VCaP (cell line): ENCODE measurements around the gene SH3RF1.

Source experiments
- H3K27ac ChIP-seq: fragments of 450-650 bp; 2 replicates; pipeline ENCODE4 v1.5.1; 2017
- TF ChIP-seq, protein P1 (sequence below): fragments of 450-650 bp; conservative IDR thresholded peaks from 2 replicates; pipeline ENCODE4 v1.5.1; 2017; ENCODE audit warnings: mild to moderate bottlenecking, moderate library complexity

Gene SH3RF1

DNA sequence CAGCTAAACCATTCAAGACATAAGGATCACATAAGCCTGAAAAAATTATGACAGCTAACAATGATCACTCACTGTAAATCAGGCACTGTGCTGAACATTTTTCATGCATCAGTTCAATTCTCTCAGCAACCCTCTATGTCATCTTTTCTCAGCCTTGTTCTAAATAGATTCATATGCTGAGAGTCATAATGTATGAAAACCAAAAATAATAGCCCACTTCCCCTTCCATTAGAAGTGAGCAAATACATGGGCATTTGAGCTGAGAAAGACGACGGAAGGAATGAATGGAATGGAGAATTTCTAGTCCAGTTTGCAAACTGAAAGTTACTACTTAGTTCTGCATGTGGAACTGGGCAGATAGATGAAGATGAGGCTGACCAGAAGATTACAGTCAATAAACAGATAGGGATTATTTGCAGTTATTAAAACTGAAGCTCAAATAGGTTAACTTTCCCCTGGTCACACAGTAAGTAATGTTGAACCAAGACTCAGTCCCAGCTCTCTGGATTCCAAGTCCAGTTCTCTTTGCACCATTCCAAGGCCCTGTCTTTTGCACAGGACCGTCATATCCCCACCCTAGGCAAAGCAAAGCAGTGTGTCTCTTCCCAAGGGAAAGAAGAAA lies 1.6 kb upstream of the SH3RF1 start:
- H3K27ac ChIP-seq = peak overlapping the region; percentile 99
- TF ChIP-seq, protein P1, sequence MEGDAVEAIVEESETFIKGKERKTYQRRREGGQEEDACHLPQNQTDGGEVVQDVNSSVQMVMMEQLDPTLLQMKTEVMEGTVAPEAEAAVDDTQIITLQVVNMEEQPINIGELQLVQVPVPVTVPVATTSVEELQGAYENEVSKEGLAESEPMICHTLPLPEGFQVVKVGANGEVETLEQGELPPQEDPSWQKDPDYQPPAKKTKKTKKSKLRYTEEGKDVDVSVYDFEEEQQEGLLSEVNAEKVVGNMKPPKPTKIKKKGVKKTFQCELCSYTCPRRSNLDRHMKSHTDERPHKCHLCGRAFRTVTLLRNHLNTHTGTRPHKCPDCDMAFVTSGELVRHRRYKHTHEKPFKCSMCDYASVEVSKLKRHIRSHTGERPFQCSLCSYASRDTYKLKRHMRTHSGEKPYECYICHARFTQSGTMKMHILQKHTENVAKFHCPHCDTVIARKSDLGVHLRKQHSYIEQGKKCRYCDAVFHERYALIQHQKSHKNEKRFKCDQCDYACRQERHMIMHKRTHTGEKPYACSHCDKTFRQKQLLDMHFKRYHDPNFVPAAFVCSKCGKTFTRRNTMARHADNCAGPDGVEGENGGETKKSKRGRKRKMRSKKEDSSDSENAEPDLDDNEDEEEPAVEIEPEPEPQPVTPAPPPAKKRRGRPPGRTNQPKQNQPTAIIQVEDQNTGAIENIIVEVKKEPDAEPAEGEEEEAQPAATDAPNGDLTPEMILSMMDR = no peak

DNA sequence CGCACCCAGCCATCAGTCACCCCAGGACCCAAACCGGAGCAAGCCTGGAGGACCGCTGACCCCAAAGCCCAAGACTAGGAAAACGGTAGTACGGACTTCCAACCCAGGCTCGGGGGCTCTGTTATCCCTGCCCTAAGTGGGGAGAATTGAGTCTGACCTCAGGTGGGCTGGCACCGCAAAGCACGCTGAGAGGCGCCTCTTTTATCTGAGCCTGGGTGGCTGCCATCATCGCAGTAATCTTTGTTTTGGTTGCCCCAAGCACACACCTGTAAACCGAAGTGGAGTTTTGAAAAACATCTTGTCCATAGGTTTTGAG lies 894 bp upstream of the SH3RF1 start:
- TF ChIP-seq, protein P1 = no peak
- peak overlapping the region; percentile 99 for H3K27ac ChIP-seq

DNA sequence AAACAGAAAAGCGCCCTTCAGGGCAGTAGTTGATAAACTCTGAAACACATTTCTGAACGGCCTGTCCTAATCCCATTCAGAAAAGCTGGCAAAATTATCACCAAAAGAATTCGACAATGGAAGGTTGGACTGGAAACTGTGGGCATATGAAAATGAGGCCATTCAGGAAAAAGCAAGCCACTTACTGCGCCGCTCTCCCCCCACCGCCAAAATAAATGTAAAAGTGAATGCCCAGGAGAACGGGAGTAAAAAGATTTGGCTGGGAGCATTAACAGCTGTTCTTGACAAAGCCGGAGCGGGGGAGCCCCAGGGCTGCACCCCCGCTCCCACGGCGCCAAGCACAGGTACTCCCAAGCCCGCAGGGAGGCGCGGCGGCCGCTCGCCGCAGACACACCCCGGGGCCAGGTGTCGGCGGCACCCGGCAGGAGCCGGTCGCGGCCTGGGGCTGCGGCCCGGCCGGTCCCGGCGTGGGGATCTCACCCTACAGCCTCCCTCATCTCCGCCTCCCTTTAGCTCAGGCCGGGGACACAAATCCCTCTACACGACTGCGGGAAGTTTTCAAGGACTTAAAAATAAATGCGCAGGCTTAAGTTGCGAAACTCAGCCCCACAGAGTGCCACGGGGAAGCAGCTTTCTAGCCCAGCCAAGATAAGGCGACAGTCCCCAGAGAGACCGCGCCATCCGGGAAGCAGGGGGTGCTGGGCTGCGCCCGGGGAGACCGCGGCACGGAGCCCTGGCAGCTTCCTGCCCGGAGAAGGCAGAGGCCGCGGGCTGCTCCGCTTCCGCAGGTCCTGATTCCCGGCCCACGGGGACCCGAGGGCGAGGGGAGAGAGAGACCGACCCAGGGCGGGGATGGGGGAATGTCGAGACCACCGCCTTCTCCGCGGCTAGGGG lies 593 bp downstream of the SH3RF1 start:
- TF ChIP-seq, protein P1 = 0 out of 2 replicates have a peak, but pooled peaks have one; percentile 18
- peak overlapping the region; percentile 99 for H3K27ac ChIP-seq

DNA sequence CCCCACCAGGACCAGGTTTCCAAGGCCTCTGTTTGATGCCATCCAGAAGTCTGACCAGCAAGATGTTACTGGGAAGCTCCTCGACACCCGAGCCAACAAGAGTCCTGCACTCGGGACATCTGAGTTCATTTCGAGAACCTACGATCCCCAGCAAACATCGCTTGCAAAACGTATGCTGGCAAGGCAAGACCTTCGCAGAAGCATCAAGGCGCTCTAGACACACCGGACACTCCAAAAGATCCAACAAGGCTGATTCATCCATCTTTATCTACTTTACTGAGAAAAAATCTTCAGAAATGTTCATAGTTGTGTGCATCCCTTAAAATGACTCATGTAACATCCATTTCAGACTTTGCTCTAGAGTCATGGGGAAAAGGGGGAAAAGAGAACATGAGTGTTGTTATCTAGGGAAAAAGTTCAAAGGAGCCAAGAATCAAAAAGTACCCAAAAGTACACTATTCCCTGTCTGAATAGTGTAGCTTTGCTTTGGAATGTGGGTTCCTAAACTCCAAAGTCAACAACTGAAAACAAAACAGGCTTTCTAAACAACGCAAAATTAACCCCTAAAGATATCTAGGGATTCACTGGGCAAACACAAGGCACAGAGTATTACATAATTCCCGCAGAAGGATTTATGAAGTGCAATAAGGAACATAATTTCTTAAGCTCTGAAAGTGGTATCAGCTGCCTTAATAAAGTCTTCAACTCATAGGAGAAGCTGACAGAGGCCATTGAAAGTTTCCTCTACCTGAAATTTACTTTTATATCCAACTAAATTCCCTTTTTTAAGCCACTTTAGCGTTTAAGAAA lies 1.6 kb downstream of the SH3RF1 start:
- H3K27ac ChIP-seq = peak overlapping the region; percentile 99
- TF ChIP-seq, protein P1 = no peak

DNA sequence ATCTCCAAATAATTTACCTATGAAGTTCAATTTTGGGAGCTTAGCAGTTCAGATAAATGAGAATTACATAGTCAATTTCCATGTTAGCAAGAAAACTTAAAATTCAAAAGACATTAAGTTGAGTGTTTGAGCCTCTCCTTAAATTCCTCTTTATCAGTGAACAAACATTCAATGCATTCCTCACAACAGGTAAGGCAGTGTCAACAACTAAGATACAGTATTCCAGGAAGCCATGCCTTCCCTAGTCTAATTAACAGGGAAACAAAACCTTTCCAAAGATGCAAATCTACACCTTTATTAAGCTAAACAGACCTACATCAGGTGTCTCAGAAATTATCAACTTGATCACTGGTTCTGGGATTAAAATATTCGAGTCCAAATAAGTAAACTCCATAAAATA lies 3.7 kb downstream of the SH3RF1 start:
- TF ChIP-seq, protein P1 = no peak
- H3K27ac ChIP-seq = peak overlapping the region; percentile 99

DNA sequence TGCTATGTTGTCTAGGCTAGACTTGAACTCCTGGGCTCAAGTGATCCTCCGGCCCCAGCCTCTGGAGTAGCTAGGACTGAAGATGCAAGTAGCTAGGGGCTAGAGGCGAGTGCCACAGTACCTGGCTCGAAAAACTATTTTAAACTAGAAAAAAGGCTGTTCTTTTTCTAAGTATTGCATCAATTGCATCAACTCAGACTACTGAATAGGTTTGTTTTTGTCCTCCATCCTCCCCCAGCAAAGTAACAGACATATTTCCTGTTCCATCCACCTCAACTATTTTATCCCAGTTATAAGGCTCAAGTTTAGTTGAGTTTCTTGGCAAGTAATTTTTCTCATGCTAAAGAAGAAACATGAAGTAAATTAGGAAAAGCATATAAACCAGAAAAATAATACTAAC lies 4.1 kb downstream of the SH3RF1 start:
- TF ChIP-seq, protein P1 = no peak
- H3K27ac ChIP-seq = peak overlapping the region; percentile 99

DNA sequence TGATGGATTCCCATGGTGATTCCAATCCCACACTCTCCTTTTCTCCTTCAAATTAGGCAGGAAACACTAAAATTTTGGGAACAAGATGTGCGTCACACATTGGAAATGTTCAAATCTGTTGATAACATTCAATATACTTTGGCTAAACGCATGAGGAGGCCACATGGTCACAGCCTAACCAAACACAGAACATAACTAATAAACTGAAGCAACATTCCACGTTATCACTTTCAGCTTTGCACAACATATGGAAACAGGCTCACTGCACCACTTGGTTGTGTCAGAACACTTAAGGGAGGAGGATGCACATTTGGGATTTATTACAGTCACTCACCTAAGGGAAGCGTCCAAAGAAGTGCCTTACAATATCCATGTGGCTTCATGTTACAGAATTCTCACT lies 4.7 kb downstream of the SH3RF1 start:
- TF ChIP-seq, protein P1 = no peak
- peak overlapping the region; percentile 99 for H3K27ac ChIP-seq
